ENCODE results near the gene C2CD4C.
"Not testable (repeated sequence)": the region's sequence is repeated elsewhere in the genome, so short reads cannot be mapped to it uniquely, and the experiment has no call there.

C2CD4C gene

DNA sequence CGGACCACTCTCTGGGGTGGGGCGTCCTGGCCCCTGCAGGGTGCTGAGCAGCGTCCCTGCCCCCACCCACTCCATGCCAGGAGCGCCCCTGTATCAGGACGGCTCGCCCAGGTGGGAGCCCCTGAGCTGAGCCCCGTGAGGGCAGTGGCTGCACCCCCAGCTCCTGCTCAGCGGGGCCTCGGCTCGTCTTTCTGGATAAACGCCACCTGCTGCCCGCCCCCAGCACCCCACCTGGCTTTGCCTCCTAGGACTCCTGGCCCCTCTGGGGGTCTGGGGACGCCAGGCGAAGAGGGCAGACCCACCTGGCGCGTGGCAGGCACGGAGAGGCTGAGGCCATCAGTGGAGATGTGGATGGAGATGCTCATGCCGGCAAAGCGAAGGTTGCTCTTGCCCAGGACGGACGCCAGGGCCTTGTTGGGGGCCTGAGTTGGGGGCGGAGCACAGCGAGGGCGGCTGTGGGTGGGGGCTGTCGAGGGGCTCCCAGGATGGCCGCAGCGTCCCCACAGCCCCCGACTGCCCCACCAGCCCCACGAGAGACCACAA, 29.5 kb upstream of the C2CD4C start:
- no peak for DNase-seq

DNA sequence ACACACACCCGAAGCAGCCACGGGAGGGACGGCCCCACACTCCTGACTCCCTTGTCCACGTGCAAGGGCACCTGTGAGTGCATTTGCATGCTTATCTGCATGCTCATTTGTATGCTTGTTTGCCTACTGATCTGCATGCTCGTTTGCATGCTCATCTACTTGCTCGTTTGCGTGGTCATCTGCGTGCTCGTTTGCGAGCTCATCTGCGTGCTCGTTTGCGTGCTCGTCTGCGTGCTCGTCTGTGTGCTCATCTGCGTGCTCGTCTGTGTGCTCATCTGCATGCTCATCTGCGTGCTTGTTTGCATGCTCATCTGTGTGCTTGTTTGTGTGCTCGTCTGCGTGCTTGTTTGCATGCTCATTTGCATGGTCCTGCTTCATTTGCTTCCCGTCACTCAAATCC, 28.1 kb upstream of the C2CD4C start:
- no peak for DNase-seq

DNA sequence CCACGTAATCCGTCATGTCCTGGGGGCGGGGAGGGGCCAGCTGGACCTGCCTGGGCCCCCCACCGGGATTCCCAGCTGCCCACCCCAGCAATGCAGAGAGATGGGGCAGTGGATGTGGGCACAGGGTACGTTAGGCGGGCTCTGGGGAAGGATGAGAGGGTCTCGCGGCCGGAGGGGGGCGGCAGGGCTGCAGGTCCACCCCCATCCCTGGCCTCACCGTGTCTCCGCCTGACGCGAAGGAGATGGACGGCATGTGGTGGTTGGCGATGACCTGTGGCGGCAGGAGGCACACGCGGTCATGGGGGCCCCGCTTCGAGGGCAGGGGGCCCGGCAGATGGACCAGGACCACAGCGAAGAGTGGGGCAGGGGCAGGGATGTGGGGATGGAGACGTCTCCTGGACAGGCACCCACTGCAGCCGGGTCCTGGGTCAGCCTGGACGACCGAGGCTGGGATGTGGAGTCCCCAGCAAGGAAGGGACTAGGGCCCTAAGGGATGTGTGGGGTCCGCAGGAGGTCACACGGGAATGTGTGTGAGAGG, 27.5 kb upstream of the C2CD4C start:
- no peak for DNase-seq

DNA sequence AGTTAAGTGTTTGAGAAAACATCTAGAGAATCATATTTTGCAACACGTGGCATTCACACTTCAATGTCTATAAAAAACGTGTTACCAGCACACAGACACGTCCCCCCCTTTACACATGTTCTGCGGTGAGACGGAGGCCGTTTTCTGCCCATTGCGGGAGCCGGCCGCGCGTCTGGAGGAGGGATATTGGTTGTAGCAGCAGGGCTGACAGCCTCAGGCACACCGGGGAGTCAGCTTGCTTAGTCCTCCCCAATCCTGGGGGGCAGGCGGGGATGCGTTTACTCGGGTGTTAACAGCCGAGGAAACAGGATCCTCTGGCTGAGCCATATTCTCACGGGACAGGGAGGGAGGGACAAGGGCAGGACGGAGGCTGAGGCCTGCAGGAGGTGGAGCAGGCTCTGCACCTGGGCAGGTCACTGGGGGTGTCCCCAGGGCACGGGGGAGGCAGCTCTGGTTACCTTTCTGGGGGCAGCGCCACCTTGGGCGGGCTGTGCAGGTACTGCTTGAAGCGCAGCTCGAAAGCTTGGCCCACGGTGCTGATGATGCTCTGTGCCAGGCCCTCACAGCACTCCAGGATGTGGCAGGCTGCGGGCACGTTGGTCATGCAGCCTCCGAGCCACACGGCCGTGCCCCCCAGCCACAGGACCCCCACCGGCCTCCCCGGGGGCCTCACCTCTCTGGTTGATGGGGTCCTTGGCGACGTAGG, 26.9 kb upstream of the C2CD4C start:
- DNase-seq, result no peak

DNA sequence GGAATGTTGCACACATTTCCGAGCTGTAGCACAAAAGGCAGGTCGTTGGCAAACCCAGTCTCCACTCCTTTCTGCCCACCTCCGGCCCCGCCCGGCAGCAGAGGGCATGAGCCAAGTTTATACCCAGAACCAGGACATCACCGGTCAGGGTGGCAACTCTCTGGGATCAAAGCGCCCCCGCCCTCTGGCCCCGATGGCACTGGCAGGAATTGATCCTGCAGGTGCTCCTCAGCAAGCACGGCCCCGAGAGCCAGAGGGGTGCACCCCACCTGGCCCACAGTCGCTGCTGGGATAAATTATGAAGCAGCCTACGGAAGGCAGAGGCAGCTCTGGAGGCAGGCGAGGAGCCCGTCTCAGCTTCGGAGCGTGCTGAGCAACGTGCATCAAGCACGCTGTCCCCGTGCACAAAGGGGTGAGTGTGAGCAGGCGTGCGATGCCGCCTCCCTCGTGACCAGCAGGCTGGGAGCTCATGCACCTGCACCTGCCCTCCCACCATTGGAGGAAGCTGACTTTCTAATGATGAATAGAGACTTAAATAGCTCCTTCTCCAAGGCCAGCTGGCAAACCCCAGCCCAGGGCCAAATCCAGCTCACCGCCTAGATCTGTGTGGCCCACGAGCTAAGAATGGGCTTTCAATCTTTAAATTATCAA, 26.2 kb upstream of the C2CD4C start:
- no peak for DNase-seq

DNA sequence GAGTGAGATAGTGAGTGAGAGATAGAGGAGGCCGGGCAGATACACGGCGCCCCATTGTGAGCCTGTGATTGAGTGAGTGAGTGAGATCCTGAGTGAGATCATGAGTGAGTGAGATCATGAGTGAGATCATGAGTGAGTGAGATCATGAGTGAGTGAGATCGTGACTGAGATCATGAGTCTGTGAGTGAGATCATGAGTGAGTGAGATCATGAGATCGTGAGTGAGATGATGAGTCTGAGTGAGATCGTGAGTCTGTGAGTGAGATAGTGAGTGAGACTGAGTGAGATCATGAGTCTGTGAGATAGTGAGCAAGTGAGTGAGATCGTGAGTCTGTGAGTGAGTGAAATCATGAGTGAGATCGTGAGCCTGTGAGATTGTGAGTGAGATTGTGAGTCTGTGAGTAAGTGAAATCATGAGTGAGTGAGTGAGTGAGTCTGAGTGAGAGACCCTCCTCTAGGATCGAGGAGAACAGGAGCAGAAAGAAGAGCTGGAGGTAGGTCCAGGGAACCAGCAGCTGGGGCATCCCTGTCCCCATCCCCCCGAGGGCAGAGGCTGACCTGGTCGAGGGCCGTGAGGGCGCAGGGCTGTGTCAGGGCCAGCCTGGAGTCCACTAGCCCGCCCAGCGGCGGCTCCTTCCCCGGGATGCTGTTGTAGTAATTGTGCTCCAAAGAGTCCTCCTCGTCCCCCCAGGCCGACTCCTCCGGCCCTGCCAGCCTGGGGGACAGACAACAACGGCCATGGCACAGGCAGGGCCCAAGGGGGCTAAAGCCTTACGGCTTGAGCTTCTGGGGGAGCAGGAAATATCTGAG, 25.4 kb upstream of the C2CD4C start:
- no peak for DNase-seq

GRCh38 chr19:430701-431100, 21.8 kb upstream of the C2CD4C start:
- no peak for DNase-seq

DNA sequence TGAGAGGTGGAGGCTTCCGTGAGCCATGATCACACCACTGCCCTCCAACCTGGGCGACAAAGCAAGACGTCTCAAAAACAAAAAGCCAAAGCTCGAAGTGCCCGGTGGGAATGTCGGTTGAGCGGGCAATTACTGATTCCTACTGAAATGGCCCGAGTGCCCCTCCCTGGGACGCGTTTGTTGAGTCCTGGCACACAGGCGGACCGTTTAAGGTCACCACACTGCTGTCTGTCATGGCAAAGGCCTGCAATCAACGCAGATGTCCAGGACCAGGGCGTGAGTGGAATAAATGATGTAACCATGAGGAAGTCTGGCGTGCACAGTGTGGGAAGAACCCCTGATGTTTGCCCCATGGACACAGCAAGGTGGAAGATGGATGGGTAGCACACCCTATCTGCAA, 19.2 kb upstream of the C2CD4C start:
- DNase-seq, result no peak

GRCh38 chr19:427675-428074, 18.7 kb upstream of the C2CD4C start:
- not testable (repeated sequence) for DNase-seq

DNA sequence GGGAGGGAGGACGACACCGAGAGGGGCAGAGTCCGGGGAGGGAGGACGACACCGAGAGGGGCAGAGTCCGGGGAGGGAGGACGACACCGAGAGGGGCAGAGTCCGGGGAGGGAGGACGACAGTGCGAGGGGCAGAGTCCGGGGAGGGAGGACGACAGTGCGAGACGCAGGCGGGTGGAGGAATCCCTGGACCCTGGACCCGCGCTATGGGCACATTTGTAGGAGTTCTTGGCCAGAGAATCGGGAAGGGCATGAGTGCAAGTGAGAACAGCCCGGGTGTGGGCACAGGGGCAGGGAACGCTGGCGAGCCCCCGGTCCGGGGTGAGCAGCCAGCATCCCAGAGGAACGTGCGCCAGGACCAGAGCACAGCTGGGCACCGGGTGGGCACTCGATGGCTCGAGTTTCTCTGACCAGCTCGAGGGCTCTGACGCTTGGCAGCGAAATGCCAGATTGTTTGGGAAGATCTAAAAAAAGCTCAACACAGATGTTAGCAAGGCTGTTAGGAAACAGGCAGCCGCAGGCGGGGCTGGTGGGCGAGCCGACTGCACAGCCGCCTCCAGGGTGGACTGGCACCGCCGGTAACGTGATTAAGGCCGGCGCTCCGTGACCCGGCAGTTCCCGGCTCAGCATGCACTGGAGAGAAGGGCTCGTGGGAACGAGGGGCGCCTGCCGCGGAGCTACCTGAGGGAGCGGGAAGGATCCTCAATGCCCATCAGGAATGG, 17.9 kb upstream of the C2CD4C start:
- no peak for DNase-seq

GRCh38 chr19:425056-425455, 16.1 kb upstream of the C2CD4C start:
- no peak for DNase-seq

GRCh38 chr19:424546-424945, 15.6 kb upstream of the C2CD4C start:
- DNase-seq, result no peak

DNA sequence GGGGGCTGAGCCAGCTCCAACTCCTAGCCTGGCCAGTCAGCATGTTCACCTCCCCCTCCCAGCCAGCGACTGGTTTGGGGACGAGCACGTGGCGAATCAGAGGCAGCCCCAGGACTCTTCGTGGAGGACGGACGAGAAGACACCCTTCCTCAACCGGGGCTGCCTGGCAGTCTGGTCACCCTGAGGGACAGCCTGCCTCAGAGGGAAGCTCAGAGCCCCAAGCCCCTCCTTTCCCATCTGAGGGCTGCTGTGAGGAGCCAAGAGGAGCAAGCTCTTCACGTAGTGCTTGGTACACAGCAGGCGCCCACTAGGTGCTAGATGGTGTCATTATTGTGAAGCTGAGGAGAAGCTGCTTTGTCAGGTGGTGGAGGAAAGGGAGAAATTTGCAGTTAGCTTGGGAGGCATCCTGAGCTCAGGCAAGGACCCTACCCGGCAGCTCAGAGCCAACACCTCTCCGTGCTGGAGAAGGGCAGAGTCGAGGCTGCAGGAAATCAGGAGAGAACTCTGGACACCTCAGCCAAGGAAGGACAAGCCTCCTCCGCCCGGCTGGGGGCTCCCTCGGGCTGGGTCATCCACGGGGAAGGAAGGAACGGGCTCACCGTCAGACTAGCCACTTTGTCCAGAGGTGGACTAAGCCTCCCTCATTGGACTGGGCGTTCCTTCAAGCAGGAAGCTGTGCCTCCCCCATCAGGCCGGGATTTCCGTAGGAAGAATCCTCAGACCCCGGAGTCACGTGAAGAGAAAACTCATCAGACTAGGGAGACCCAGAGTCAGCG, 14.9 kb upstream of the C2CD4C start:
- DNase-seq, result no peak

DNA sequence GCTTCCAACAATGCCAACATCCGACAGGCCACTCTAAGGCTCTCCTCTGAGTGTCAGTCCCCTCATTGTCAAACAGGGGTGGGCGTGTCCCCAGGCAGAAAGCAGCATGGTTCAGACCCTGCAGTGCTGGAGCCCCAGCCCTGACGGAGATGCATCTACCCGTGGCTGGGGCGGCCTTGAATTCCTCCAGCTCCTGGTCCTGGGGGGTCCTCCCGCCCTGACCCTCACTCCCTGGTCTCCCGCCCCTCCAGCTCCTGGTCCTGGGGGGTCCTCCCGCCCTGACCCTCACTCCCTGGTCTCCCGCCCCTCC, 13.9 kb upstream of the C2CD4C start:
- DNase-seq, result not testable (repeated sequence)

DNA sequence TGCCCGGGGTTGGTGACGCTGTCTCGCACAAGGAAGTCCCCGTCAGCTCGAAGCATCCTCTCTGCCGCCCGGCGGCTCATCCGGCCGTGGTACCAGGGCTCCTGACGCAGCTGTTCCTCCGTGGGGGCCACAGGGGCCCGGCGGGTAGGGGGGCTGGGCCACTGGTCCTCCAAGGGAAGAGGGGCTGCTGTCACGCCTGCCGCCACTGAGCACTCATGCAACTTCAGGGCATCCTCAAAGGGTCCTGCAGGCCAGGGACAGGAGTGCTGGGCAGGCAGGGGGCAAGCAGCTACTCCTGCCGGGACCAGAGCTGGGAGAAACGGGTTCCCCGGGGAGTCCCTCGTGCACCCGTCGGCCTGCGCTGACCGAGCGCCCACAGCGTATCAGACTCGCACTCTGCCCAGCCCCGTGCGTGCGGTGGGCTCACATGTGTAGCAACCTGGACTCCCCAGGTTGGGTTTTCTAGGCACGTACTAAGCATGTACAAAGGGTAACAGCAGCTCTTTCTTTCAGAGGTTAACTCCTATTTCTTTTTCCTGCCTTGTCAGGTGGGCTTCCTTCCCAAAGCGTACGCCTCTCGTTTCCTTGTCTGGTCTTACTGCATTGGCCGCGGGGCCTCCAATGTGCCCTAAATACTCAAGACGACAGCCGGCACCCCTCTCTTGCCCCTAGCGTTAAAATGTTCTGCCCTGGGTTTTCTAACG, 13.4 kb upstream of the C2CD4C start:
- no peak for DNase-seq

GRCh38 chr19:419721-420515, 11.0 kb upstream of the C2CD4C start:
- DNase-seq, result no peak

DNA sequence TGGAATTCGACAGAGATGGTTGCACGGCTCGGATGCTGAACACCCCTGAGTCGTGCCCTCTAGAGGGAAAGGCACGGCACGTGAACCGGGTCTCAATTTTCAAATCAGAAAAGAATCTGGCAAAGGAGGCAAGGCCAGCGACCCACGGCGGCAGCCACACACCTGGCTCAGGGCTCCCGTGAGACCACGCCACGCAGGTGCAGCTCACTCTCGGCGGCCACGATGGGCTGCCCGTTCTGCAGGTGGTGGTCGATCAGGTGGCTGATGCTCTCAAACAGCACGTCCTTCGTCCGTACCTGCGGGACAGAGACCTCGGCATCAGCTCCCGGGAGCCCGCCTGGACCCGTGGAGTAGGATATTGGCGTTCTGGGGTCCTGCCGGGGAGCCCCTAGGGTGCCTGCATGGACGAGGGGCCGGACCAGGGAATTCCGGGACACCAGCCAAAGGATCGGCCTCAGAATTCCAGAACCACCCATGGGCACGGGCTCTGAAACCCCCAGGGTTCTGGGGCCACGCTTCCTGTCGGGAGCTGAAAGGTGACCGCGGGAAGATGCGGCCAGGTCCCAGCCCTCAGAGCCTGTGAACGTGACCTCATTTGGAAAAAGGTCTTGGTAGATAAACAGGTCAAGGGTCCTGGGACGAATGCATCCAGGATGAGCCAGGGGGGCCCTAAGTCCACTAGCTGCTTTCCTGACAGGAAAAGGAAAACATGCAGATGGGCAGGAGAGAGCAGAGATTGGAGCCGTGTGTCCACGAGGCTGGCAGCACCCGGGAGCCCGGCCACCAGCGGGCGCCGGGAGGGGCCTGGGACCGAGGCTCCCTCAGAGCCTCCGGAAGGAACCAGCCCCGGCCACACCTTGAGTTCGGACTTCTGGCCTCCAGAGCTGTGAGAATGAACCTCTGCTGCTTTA, 10.1 kb upstream of the C2CD4C start:
- DNase-seq, result no peak

- no peak for DNase-seq
These were observed 7.5 kb upstream of the C2CD4C start for GRCh38 chr19:416416-416815.

GRCh38 chr19:415292-415691, 6.3 kb upstream of the C2CD4C start:
- no peak for DNase-seq

Data from bone marrow (tissue), 2 donors.